HEK293 (cell line): Measurements from ENCODE around the gene CTDSP2.

Experiments
- BCL6B ChIP-seq: fragments of 450-650 bp; formaldehyde crosslinking; IDR thresholded peaks from 2 replicates; pipeline ENCODE4 v1.5.1; 2017; ENCODE audit warnings: missing biosample characterization, missing genetic modification characterization
- EGR2 ChIP-seq: fragments of 450-650 bp; formaldehyde crosslinking; IDR thresholded peaks from 2 replicates; pipeline ENCODE4 v1.5.1; 2016; ENCODE audit warnings: low read depth, missing biosample characterization, missing genetic modification characterization
- GLIS1 ChIP-seq: fragments of 450-650 bp; formaldehyde crosslinking; IDR thresholded peaks from 2 replicates; pipeline ENCODE4 v1.5.1; 2016; ENCODE audit warnings: missing biosample characterization, missing genetic modification characterization
- KLF10 ChIP-seq: fragments of 450-650 bp; IDR thresholded peaks from 2 replicates; pipeline ENCODE4 v1.5.1; 2018; ENCODE audit warnings: missing biosample characterization, mild to moderate bottlenecking, missing genetic modification characterization
- MZF1 ChIP-seq: fragments of 450-650 bp; formaldehyde crosslinking; IDR thresholded peaks from 2 replicates; pipeline ENCODE4 v1.5.1; 2017; ENCODE audit warnings: missing biosample characterization, missing genetic modification characterization, borderline replicate concordance
- REST ChIP-seq: fragments of 450-650 bp; formaldehyde crosslinking; IDR thresholded peaks from 2 replicates; pipeline ENCODE4 v1.5.1; 2016; ENCODE audit warnings: missing biosample characterization, missing genetic modification characterization
- SCRT1 ChIP-seq: fragments of 450-650 bp; formaldehyde crosslinking; IDR thresholded peaks from 2 replicates; pipeline ENCODE4 v1.5.1; 2016; ENCODE audit warnings: missing biosample characterization, missing genetic modification characterization, borderline replicate concordance
- SCRT2 ChIP-seq: fragments of 450-650 bp; formaldehyde crosslinking; IDR thresholded peaks from 2 replicates; pipeline ENCODE4 v1.5.1; 2016; ENCODE audit warnings: missing biosample characterization, missing genetic modification characterization
- SP2 ChIP-seq: fragments of 450-650 bp; formaldehyde crosslinking; IDR thresholded peaks from 2 replicates; pipeline ENCODE4 v1.5.1; 2016; ENCODE audit warnings: missing biosample characterization, missing genetic modification characterization
- SP3 ChIP-seq: fragments of 450-650 bp; formaldehyde crosslinking; IDR thresholded peaks from 2 replicates; pipeline ENCODE4 v1.5.1; 2016; ENCODE audit warnings: missing biosample characterization, missing genetic modification characterization
- TSHZ1 ChIP-seq: fragments of 450-650 bp; formaldehyde crosslinking; IDR thresholded peaks from 2 replicates; pipeline ENCODE4 v1.5.1; 2016; ENCODE audit warnings: missing biosample characterization, missing genetic modification characterization, borderline replicate concordance
- ZBTB48 ChIP-seq: fragments of 450-650 bp; formaldehyde crosslinking; IDR thresholded peaks from 2 replicates; pipeline ENCODE4 v1.5.1; 2016; ENCODE audit warnings: missing biosample characterization, missing genetic modification characterization
- ZNF114 ChIP-seq: fragments of 450-650 bp; formaldehyde crosslinking; IDR thresholded peaks from 2 replicates; pipeline ENCODE4 v1.5.0; 2017; ENCODE audit warnings: missing biosample characterization, missing genetic modification characterization
- ZNF146 ChIP-seq: fragments of 450-650 bp; formaldehyde crosslinking; IDR thresholded peaks from 2 replicates; pipeline ENCODE4 v1.5.1; 2016; ENCODE audit warnings: missing biosample characterization, missing genetic modification characterization
- ZNF155 ChIP-seq: fragments of 450-650 bp; formaldehyde crosslinking; IDR thresholded peaks from 2 replicates; pipeline ENCODE4 v1.5.1; 2016; ENCODE audit warnings: missing biosample characterization, missing genetic modification characterization
- ZNF16 ChIP-seq: fragments of 450-650 bp; formaldehyde crosslinking; IDR thresholded peaks from 2 replicates; pipeline ENCODE4 v1.5.1; 2016; ENCODE audit warnings: low read depth, missing biosample characterization, missing genetic modification characterization
- ZNF184 ChIP-seq: fragments of 450-650 bp; IDR thresholded peaks from 2 replicates; pipeline ENCODE4 v1.5.1; 2018; ENCODE audit warnings: missing biosample characterization, mild to moderate bottlenecking, missing genetic modification characterization
- ZNF292 ChIP-seq: fragments of 450-650 bp; formaldehyde crosslinking; IDR thresholded peaks from 2 replicates; pipeline ENCODE4 v1.5.1; 2016; ENCODE audit warnings: low read depth, missing biosample characterization, missing genetic modification characterization, borderline replicate concordance
- ZNF324 ChIP-seq: fragments of 450-650 bp; formaldehyde crosslinking; IDR thresholded peaks from 2 replicates; pipeline ENCODE4 v1.5.1; 2016; ENCODE audit warnings: missing biosample characterization, missing genetic modification characterization
- ZNF37A ChIP-seq: fragments of 450-650 bp; IDR thresholded peaks from 2 replicates; pipeline ENCODE4 v1.5.1; 2018; ENCODE audit warnings: missing biosample characterization, missing genetic modification characterization
- ZNF548 ChIP-seq: fragments of 450-650 bp; formaldehyde crosslinking; IDR thresholded peaks from 2 replicates; pipeline ENCODE4 v1.5.1; 2016; ENCODE audit warnings: missing biosample characterization, missing genetic modification characterization
- ZNF639 ChIP-seq: fragments of 450-650 bp; formaldehyde crosslinking; IDR thresholded peaks from 2 replicates; pipeline ENCODE4 v1.5.1; 2016; ENCODE audit warnings: missing biosample characterization, missing genetic modification characterization
- ZNF670 ChIP-seq: fragments of 450-650 bp; formaldehyde crosslinking; IDR thresholded peaks from 2 replicates; pipeline ENCODE4 v1.5.1; 2016; ENCODE audit warnings: missing biosample characterization, missing genetic modification characterization, low read depth
- ZNF692 ChIP-seq: fragments of 450-650 bp; formaldehyde crosslinking; IDR thresholded peaks from 2 replicates; pipeline ENCODE4 v1.5.1; 2016; ENCODE audit warnings: missing biosample characterization, missing genetic modification characterization
- ZNF747 ChIP-seq: fragments of 450-650 bp; formaldehyde crosslinking; IDR thresholded peaks from 2 replicates; pipeline ENCODE4 v1.5.1; 2016; ENCODE audit warnings: missing biosample characterization, missing genetic modification characterization
- ZNF76 ChIP-seq: fragments of 450-650 bp; formaldehyde crosslinking; IDR thresholded peaks from 2 replicates; pipeline ENCODE4; 2016; ENCODE audit warnings: low read depth, missing biosample characterization, missing genetic modification characterization, borderline replicate concordance
- ZNF776 ChIP-seq: fragments of 450-650 bp; formaldehyde crosslinking; IDR thresholded peaks from 2 replicates; pipeline ENCODE4 v1.5.0; 2017; ENCODE audit warnings: missing biosample characterization, missing genetic modification characterization, borderline replicate concordance
- ZNF792 ChIP-seq: fragments of 450-650 bp; formaldehyde crosslinking; IDR thresholded peaks from 2 replicates; pipeline ENCODE4 v1.5.1; 2016; ENCODE audit warnings: missing biosample characterization, missing genetic modification characterization

The CTDSP2 gene

GRCh38 chr12:57837864-57838562 lies 8.5 kb downstream of the CTDSP2 start (continued):
- 0 out of 2 replicates have a peak, but pooled peaks have one; percentile 42 for TF ChIP-seq KLF10 (tag by site-specific recombination)
- no peak for TF ChIP-seq ZNF16 (tag by site-specific recombination)
- no peak for TF ChIP-seq ZNF670 (tag by site-specific recombination)
- TF ChIP-seq ZBTB48: no peak
- TF ChIP-seq ZNF184 (tag by site-specific recombination): no peak
- TF ChIP-seq ZNF692: no peak
- TF ChIP-seq ZNF548 (tag by site-specific recombination): no peak
- no peak for TF ChIP-seq ZNF146 (tag by site-specific recombination)
- TF ChIP-seq ZNF639 (tag by site-specific recombination): no peak
- TF ChIP-seq ZNF76 (tag by site-specific recombination): no peak
- TF ChIP-seq ZNF155 (tag by site-specific recombination): no peak
- no peak for TF ChIP-seq ZNF792 (tag by site-specific recombination)
- TF ChIP-seq SCRT2 (tag by site-specific recombination): peak; percentile 60; the same call in 1 of the 2 replicates
- peak; percentile 29; the same call in 1 of the 2 replicates for TF ChIP-seq SP3 (tag by site-specific recombination)
- TF ChIP-seq EGR2 (tag by site-specific recombination): no peak
- no peak for TF ChIP-seq ZNF37A
- TF ChIP-seq ZNF324 (tag by site-specific recombination): no peak
- TF ChIP-seq ZNF292 (tag by site-specific recombination): no peak
- TF ChIP-seq SCRT1 (tag by site-specific recombination): no peak
- TF ChIP-seq ZNF114 (tag by site-specific recombination): no peak
- TF ChIP-seq SP2: peak; percentile 57
- no peak for TF ChIP-seq BCL6B (tag by site-specific recombination)
- no peak for TF ChIP-seq MZF1 (tag by site-specific recombination)
- TF ChIP-seq REST (tag by site-specific recombination): no peak
- no peak for TF ChIP-seq ZNF747 (tag by site-specific recombination)
- no peak for TF ChIP-seq TSHZ1 (tag by site-specific recombination)
- TF ChIP-seq ZNF776 (tag by site-specific recombination): no peak
- peak; percentile 52 for TF ChIP-seq GLIS1 (tag by site-specific recombination)
